K562 (cell line): ENCODE data around the gene ATP1A2. TPM values are rescaled to one million over a fixed set of nuclear protein-coding genes. Genes with fewer than 3 reads are reported as not detected.

ENCODE experiments used
- ATAC-seq: fragments of 200-7000 bp; cut with Tn5 transposase; 3 replicates; pipeline ENCODE4 v1.9.1; 2020; ENCODE audit warnings: moderate library complexity
- BruUV-seq: library from RNA; stranded (reverse); fragments of 400-500 nt; replicated peaks from 2 replicates; lab custom pipeline; 2021; lab: Mats Ljungman, UMichigan
- CTCF ChIA-PET: fragments of 300-600 bp; formaldehyde crosslinking; extraction: SDS; loops from one replicate; lab custom pipeline; 2021; ENCODE audit warnings: low intra/inter-chr PET ratio; lab: Yijun Ruan, JAX
- POLR2A ChIA-PET: fragments of 300-600, 350-650 bp; sonication (Branson Sonifier 250); formaldehyde crosslinking; extraction: SDS; loops from one replicate; lab custom pipeline; 2021; ENCODE audit warnings: antibody characterized with exemption, inconsistent platforms; lab: Yijun Ruan, JAX
- DNase-seq, 4 experiments: peaks; one replicate each; pipeline versions ENCODE4 v3.0.0 to v3.0.0-alpha.2; 2011 to 2018; ENCODE audit warnings: low spot score in 3 of 4, mixed read lengths in 3 of 4; ENCODE audit errors: extremely low read depth in 1 of 4
- FAIRE-seq: peaks from 2 replicates; lab custom pipeline; 2011; peaks lifted over from hg19 to GRCh38; lab: Jason Lieb, UNC
- H2AFZ ChIP-seq: 2 replicates; pipeline ENCODE4 v1.6.0; 2011; ENCODE audit warnings: low read depth, low read length, control low read depth, inconsistent platforms
- H3K27ac ChIP-seq: fragments of 200-600 bp; 3 replicates; pipeline ENCODE4 v1.8.0; 2011; ENCODE audit warnings: low read depth, mild to moderate bottlenecking, control low read depth, inconsistent platforms, low read length, moderate library complexity, mixed read lengths; ENCODE audit errors: extremely low read depth
- H3K27me3 ChIP-seq, 2 experiments: fragments of 300-600 bp in 1 of 2; 2 replicates in 1 of 2; 3 replicates in 1 of 2; pipeline versions ENCODE4 v1.6.0 to v1.8.0; 2011; ENCODE audit warnings: inconsistent platforms in 2 of 2, low read length in 2 of 2, mild to moderate bottlenecking in 1 of 2, mixed read lengths in 1 of 2, moderate library complexity in 1 of 2; ENCODE audit not compliant: control insufficient read depth in 2 of 2, insufficient read depth in 2 of 2
- H3K36me3 ChIP-seq: fragments of 300-600 bp; 3 replicates; pipeline ENCODE4 v1.8.0; 2011; ENCODE audit warnings: mild to moderate bottlenecking, low read length, inconsistent platforms; ENCODE audit not compliant: control insufficient read depth, insufficient read depth
- H3K4me1 ChIP-seq, 2 experiments: fragments of 200-600 bp in 1 of 2; replicated peaks in 1 of 2; 2 replicates in 1 of 2; 3 replicates in 1 of 2; pipeline versions ENCODE4 v1.5.1 to v1.8.0; 2011; ENCODE audit warnings: inconsistent platforms in 2 of 2, low read length in 2 of 2, mild to moderate bottlenecking in 1 of 2, mixed read lengths in 1 of 2, moderate library complexity in 1 of 2; ENCODE audit not compliant: control insufficient read depth in 2 of 2, insufficient read depth in 2 of 2
- H3K4me2 ChIP-seq: 2 replicates; pipeline ENCODE4 v1.6.1; 2011; ENCODE audit warnings: low read length, control low read depth, inconsistent platforms, mixed read lengths; ENCODE audit not compliant: insufficient read depth
- H3K4me3 ChIP-seq: fragments of 200-600 bp; sonication (generic), shearing (Covaris generic); 2 replicates; pipeline ENCODE4 v1.5.1; 2016; ENCODE audit warnings: control low read depth, inconsistent platforms
- H3K79me2 ChIP-seq: fragments of 200-600 bp; 3 replicates; pipeline ENCODE4 v1.8.0; 2011; ENCODE audit warnings: low read length, inconsistent platforms; ENCODE audit not compliant: control insufficient read depth, insufficient read depth
- H3K9ac ChIP-seq, 2 experiments: 2 replicates each; pipeline versions ENCODE4 v1.6.0 to v1.6.1; 2011; ENCODE audit warnings: low read depth in 2 of 2, low read length in 2 of 2, control low read depth in 1 of 2, inconsistent platforms in 1 of 2, mild to moderate bottlenecking in 1 of 2, mixed read lengths in 1 of 2; ENCODE audit not compliant: insufficient read depth in 1 of 2
- H3K9me1 ChIP-seq: one replicate; pipeline ENCODE4 v1.6.0; 2011; ENCODE audit warnings: inconsistent platforms, mild to moderate bottlenecking, low read length, moderate library complexity; ENCODE audit not compliant: control insufficient read depth, insufficient read depth
- H3K9me3 ChIP-seq: replicated peaks from 2 replicates; pipeline ENCODE4 v1.5.1; 2011; ENCODE audit warnings: low read depth, low read length, inconsistent platforms; ENCODE audit not compliant: control insufficient read depth, insufficient read depth
- H4K20me1 ChIP-seq: replicated peaks from 2 replicates; pipeline ENCODE4 v1.6.1; 2011; ENCODE audit warnings: low read length, inconsistent platforms, mixed read lengths; ENCODE audit not compliant: control insufficient read depth, insufficient read depth
- CTCF ChIP-seq, 3 experiments: IDR thresholded peaks in 2 of 3; conservative IDR thresholded peaks in 1 of 3; 2 replicates each; pipeline ENCODE4 v1.5.1; 2011 to 2012; ENCODE audit warnings: low read length in 3 of 3, mild to moderate bottlenecking in 3 of 3, control low read depth in 2 of 3, improper control_type of control experiment in 1 of 3, inconsistent platforms in 1 of 3, low read depth in 1 of 3, mixed read lengths in 1 of 3, moderate library complexity in 1 of 3; ENCODE audit not compliant: insufficient read depth in 2 of 3
- RBM15 ChIP-seq: fragments of 200-400 bp; formaldehyde crosslinking; IDR thresholded peaks from 2 replicates; pipeline ENCODE4 v1.6.1; 2018; ENCODE audit warnings: mild to moderate bottlenecking, low read length, moderate library complexity; ENCODE audit not compliant: insufficient read depth
- REST ChIP-seq, 2 experiments: fragments of 450-650 bp; formaldehyde crosslinking in 1 of 2; IDR thresholded peaks; 2 replicates each; pipeline versions ENCODE4 v1.4.0 to v1.6.1; 2014 to 2020; ENCODE audit warnings: mild to moderate bottlenecking in 2 of 2, borderline replicate concordance in 1 of 2, low read depth in 1 of 2
- SPI1 ChIP-seq: IDR thresholded peaks from 2 replicates; pipeline ENCODE4 v1.6.1; 2011; ENCODE audit warnings: low read depth, low read length, control low read depth, borderline replicate concordance
- USF2 ChIP-seq: sonication (generic); formaldehyde crosslinking; IDR thresholded peaks from 2 replicates; pipeline ENCODE4 v1.5.0; 2020; ENCODE audit warnings: missing genetic modification reagents
- ZC3H11A ChIP-seq: IDR thresholded peaks from 2 replicates; pipeline ENCODE4 v1.6.1; 2012; ENCODE audit warnings: low read depth, low read length, improper control_type of control experiment
- ZNF184 ChIP-seq: sonication (generic); formaldehyde crosslinking; IDR thresholded peaks from 2 replicates; pipeline ENCODE4 v1.5.0; 2020; ENCODE audit warnings: missing genetic modification reagents
- ZNF263 ChIP-seq: sonication (generic); formaldehyde crosslinking; IDR thresholded peaks from 2 replicates; pipeline ENCODE4 v1.8.0; 2022; ENCODE audit warnings: mild to moderate bottlenecking, missing genetic modification reagents, borderline replicate concordance
- ZNF347 ChIP-seq: fragments of 450-650 bp; formaldehyde crosslinking; IDR thresholded peaks from 2 replicates; pipeline ENCODE4 v1.4.0; 2020; ENCODE audit warnings: low read depth, mild to moderate bottlenecking, moderate library complexity
- ZNF408 ChIP-seq: fragments of 250-450 bp; sonication (Bioruptor Pico); IDR thresholded peaks from 2 replicates; pipeline ENCODE4 v1.4.0; 2020; ENCODE audit warnings: low read depth, mild to moderate bottlenecking, moderate library complexity
- ZNF717 ChIP-seq: fragments of 250-450 bp; sonication (Bioruptor Pico); IDR thresholded peaks from 2 replicates; pipeline ENCODE4 v1.5.0; 2021
- whole genome bisulfite sequencing: fragments of 100-300 bp; shearing (Covaris generic); methylation state at CpG from one replicate; pipeline ENCODE4 v1.1.6; 2016; ENCODE audit warnings: low coverage, mixed read lengths; ENCODE audit not compliant: insufficient coverage; ENCODE audit errors: missing lambda C conversion rate; 5-methylcytosine and 5-hydroxymethylcytosine counted together
- in situ Hi-C: fragments of 300-500 bp; cut with MboI; formaldehyde crosslinking; loops from 4 replicates; pipeline ENCODE4 v1.15.0; 2018; ENCODE audit warnings: inconsistent platforms, mixed read lengths
- intact Hi-C: fragments of 100-400 bp; cut with micrococcal nuclease; formaldehyde crosslinking; loops from 2 replicates; pipeline ENCODE4 v1.14.2; 2022
- polyA plus RNA-seq, 8 experiments: library from polyadenylated mRNA; depleted of rRNA in 4 of 8; stranded (reverse) in 5 of 8; unstranded in 3 of 8; fragments of >200 nt; fragmentation: Nextera tagmentation in 2 of 8; fragmentation: Illumina TruSeq in 1 of 8; extraction: Ambion mirVana in 2 of 8; extraction: Trizol in 1 of 8; gene quantifications; 2 replicates each; pipeline versions ENCODE4 v1.2.1 to v1.2.3, GENCODE V29; 2011 to 2014; ENCODE audit warnings: inconsistent platforms in 1 of 8, missing spikeins in 1 of 8
- total RNA-seq, 7 experiments: library from RNA; depleted of rRNA in 6 of 7; stranded (reverse); fragments of >200 nt in 6 of 7; fragmentation: Illumina TruSeq in 2 of 7; extraction: Trizol in 2 of 7; gene quantifications; 2 replicates each; pipeline versions ENCODE4 v1.2.1 to v1.2.3, GENCODE V29; 2011 to 2021; ENCODE audit warnings: low replicate concordance in 1 of 7

The ATP1A2 gene
- total and polyA plus RNA-seq, 9 of the 15 experiments (the other 6 are each of a cell fraction or from before 2014, with no cell fraction given) = 0.04 to 0.11 (median 0.09) TPM; not detected in 6

GRCh38 chr1:160148121-160148520 is 32.6 kb downstream of the ATP1A2 start:
- BruUV-seq = no TSS peak
- H4K20me1 ChIP-seq = no peaks in the 10 kb centered on the region
- no peak for ATAC-seq
- no peak overlapping the region for H3K4me2 ChIP-seq
- no peaks in the 10 kb centered on the region for H3K4me1 ChIP-seq
- no peak overlapping the region for H3K27ac ChIP-seq
- no peak for DNase-seq
- H2AFZ ChIP-seq = no peak overlapping the region
- POLR2A ChIA-PET = interaction anchor here (0.8 to 1.4 kb wide), 2 partner anchors 13 kb away, joined by 3 read pairs; no protein-coding TSS in a partner anchor
- in situ Hi-C loops (no loop called here), intact Hi-C loops (no loop called here)
- no peak overlapping the region for H3K9ac ChIP-seq
- no peaks in the 10 kb centered on the region for H3K9me3 ChIP-seq
- no peaks in the 10 kb centered on the region for H3K79me2 ChIP-seq
- TF ChIP-seq USF2 (CRISPR knock-in tag) = no peak
- TF ChIP-seq REST (IDR thresholded peaks at IDR 0.05; ENCODE audit: borderline replicate concordance) = no peak
- no peak for TF ChIP-seq REST (CRISPR knock-in tag; IDR thresholded peaks at IDR 0.05; ENCODE audit: low read depth)
- no peak for TF ChIP-seq ZNF408 (CRISPR knock-in tag)
- no peak for TF ChIP-seq CTCF (IDR thresholded peaks at IDR 0.05 in 2 of 3, conservative IDR thresholded peaks at IDR 0.05 in 1 of 3; ENCODE audit: insufficient read depth in 2 of 3, low read depth in 1 of 3, low read length in 3 of 3)
- no peak for TF ChIP-seq RBM15
- no peak for TF ChIP-seq ZNF184
- TF ChIP-seq SPI1 = no peak
- TF ChIP-seq ZNF347 = no peak
- TF ChIP-seq ZNF717 = no peak
- TF ChIP-seq ZNF263 (CRISPR knock-in tag) = no peak
- no peak for TF ChIP-seq ZC3H11A
- H3K27me3 ChIP-seq = peaks cover 12 to 26% of the 10 kb centered on the region in 2 experiments; a peak in 3 of 5 replicates
- FAIRE-seq = no peak
- H3K36me3 ChIP-seq = no peaks in the 10 kb centered on the region
- WGBS = 6% methylated on average over 3 of the region's 3 CpGs
- no peak overlapping the region for H3K4me3 ChIP-seq
- CTCF ChIA-PET = no interaction called here
- no peaks in the 10 kb centered on the region for H3K9me1 ChIP-seq
